GM18502 (cell line): Measurements from ENCODE around the gene GFPT2.
"Not testable (repeated sequence)": the region's sequence is repeated elsewhere in the genome, so short reads cannot be mapped to it uniquely, and the experiment has no call there.

Experiments used
- ATAC-seq: cut with Tn5 transposase; IDR thresholded peaks from one replicate; pipeline ENCODE4 v1.9.1; 2021; ENCODE audit warnings: mild to moderate bottlenecking; ENCODE audit not compliant: unreplicated experiment, poor library complexity

GFPT2 gene

GRCh38 chr5:180313677-180314505 lies 39.2 kb downstream of the GFPT2 start:
- ATAC-seq = no peak

DNA sequence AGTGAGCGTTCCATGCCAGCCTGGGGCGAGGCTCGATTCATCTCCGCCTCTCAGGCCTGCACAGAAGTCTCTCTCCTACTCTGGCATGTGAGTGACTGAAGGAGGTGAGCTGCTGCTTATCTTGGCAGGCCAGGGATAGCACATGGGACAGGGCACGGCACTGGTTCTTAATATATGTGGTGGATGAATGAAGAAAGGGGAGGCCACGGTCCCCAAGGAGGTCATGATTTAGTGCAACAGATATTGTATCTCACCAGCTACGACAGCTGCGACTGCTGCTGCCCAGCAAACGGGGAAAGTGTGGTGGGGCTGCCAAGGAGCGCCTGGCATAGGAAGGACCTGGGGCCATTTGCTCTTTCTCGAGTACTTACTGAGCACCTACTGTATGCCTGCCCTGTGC lies 41.9 kb downstream of the GFPT2 start:
- no peak for ATAC-seq

GRCh38 chr5:180306796-180307195 lies 46.3 kb downstream of the GFPT2 start:
- no peak for ATAC-seq

GRCh38 chr5:180305481-180305880 lies 47.7 kb downstream of the GFPT2 start:
- ATAC-seq = no peak

DNA sequence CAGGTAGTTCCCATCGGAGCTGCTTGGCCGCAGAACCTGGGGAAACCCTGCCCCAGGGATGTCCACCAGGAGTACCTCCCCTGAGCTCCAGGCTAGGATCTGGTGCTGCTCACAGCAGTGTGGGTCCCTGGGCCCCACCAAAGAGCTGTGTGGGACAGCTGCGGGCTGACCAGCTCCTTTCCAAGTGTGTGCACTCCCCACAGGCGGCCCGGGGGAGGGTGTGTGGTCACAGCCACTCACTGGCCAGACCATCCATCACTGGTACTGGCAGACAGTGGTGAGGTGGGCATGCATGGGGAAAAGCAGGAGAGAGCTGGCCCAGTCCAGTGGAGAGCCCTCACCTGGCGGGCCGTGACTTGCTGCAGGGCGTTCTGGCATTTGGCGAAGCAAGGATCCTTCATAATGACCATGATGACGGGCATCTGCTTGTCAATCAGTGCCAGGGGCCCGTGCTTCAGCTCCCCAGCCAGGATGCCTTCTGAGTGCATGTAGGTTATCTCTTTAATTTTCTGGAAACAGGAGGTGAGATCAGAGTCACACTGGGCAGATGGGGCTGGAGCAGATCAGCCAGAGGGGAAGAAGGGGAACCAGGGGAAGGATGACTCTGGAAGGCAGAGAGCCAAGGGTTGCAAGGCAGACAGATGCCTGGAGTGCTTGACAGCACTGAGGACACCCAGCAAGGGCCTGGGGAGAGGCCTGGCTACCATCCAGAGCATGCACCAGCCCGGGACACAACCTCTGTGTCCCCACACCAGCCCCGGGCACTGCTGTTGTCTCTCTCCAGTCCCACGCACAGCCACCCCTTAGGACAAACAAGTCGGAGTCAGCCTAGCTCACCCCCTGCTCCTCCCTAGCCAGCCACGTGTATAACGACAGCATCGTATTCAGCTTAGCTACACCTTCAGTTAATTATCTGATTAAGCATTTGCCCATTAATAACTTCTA lies 48.4 kb downstream of the GFPT2 start:
- ATAC-seq = no peak

DNA sequence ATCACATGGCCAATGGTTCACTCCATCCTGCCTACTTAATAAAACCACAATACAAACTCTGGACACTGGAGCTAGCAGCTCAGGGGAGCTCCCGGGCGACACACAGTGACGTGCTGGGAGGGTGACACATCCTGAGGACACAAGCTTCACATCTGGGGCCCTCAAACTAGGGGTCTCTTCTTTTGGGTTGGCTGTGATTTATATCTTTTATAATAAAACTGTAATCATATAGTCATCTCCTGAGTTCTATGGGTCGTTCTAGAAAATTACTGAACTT lies 49.2 kb downstream of the GFPT2 start:
- ATAC-seq = no peak

DNA sequence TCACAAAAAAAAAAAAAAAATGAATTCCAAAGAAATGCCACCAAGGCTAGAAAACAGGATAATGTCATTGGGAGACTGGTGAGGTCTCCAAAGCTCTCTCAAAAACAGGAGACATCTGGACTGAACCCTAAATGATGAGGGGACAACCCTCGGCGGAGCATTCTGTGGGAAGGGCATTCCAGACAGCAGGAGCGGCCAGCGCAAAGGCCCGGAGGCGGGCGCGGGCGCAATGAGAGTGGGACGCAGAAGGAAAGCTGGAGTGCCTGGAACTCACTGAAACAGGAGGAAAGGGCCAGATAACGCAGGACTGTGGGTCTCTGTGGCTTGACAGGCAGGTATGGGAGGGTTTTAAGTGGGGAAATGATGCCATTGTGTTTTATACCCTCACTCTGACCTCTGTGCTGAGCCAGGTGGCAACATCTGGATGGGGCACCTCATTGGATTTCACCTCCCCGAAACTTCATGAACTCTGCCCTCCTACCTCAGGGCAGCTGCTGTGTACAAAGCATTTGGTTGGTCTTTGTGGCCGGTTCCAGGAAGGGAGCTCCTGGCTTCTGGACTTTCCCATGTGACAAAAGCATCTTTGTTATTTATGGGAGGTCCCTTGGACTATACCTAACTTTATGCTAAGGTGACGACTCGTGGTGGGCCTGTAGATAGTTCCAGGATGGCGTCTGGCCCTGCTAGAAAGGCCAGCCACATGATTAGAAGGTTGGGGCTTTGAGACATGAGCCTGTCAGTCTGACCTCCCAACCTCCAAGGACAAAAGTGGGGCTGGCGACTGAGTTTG lies 49.7 kb downstream of the GFPT2 start:
- no peak for ATAC-seq

- ATAC-seq = no peak
These were observed 50.9 kb downstream of the GFPT2 start for GRCh38 chr5:180302256-180302655.

- ATAC-seq = no peak
These were observed 51.9 kb downstream of the GFPT2 start for GRCh38 chr5:180301253-180301652.

- no peak for ATAC-seq
These were observed 53.6 kb downstream of the GFPT2 start for GRCh38 chr5:180299526-180299925.

DNA sequence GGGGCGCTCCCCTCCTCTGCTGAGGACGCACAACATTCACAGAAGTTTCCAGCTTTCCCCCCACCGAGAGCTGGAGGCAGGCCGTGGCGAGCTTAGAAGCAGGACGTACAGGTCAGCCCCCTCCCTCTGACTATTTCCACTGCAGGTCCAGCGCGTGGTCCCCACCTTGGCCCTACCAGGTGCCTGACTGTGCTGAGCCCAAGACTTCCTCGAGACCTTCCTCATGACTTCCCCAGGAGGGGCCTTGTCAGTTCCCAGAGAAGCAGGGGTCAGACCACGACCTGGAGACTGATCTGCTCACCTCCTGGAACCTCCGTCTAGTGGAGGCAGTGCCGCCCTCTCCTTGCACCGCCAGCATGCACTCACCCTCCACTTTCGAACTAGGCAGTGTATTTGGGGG lies 54.1 kb downstream of the GFPT2 start:
- ATAC-seq = not testable (repeated sequence)

DNA sequence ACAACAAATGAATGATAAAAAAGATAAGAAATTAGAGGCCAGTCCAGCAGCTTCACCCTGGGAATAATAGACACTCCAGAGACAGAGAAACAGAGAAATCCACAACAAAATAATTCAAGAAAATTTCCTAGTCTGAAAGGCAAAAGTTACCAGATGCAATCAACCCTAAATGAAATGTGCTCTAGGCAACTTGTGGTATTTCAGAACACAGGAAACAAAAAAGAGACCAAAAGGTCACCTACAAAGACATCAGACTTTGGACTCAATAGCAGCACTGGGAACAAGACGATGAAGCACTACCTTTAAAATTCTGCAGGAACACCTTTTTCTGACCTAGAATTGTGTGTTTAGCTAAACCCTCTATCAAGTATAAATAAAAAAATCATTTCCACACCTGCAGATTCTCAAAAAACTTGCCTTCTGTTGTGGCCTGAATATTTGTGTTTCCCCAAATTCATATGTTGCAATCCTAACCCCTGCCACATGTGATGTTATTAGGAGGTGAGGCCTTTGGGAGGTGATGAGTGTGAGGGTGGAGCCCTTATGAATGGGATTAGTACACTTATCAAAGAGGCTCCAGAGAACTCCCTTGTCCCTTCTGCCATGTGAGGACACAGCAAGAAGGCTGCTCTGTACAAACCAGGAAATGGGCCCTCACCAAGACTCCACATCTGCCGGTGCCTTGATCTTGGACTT lies 55.4 kb downstream of the GFPT2 start:
- no peak for ATAC-seq

DNA sequence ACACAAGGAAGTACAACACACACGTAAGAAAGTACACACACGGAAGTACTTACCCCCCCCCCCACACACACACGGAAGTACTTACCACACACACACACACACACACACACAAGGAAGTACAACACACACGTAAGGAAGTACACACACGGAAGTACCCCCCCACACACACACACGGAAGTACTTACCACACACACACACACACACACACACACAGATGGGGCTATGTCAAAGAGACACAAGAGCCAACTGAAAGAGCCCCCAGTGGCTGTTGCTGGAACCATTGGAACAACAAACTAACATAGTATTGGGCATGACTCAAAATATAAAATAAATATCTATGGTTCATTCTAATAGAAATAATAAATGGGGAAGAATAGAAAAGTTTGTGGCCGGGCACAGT lies 56.4 kb downstream of the GFPT2 start:
- no peak for ATAC-seq

DNA sequence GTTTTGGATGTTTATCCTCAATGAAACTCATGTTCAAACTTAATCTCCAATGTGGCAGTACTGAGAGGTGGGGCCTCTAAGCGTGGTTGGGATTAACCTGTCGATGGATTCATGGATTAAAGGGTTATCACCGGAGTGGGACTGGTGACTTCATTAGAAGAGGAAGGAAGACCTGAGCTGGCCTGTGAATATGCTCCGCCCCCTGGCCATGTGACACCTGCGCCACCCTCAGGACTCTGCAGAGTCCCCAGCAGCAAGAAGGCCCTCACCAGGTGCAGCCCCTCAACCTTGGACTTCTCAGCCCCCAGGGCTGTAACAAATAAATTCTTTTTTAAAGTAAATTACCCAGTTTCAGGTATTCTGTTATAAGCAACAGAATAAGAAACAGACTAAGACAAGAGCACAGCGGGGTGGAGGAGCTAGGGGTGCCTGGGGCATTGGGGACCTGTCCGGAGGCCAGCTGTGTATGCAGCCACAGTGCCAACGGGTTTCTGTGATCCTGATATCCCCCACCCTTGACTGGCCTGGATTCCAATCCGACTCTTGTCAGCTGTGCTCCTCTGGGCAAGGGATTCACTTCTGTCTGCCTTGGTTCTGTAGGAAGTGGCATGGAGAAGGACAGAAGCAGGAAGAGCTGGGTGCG lies 58.1 kb downstream of the GFPT2 start:
- no peak for ATAC-seq

DNA sequence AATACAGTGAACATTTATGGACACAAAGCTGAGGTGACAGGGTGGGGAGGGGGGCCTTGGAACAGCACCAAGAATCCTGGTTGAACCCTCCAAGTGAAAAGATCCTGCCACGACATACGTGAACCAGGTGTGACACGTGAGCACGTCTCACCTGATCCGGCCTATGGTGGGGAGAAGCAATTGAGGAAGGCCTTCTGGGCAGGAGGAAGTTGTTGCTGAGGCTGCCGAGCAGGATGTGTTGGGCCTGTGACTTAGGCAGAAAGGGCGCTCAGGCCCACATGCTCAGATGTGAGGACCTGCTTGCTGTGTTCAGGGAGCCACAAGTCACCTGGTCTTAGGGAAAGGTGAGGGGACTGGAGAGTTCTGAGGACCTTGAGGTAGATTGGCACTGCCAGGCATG lies 58.7 kb downstream of the GFPT2 start:
- ATAC-seq = no peak

- ATAC-seq = peak; percentile 84
These were observed 60.9 kb downstream of the GFPT2 start, which contains the start of gene MAPK9 for GRCh38 chr5:180291943-180292831. TSS of gene MAPK9 (minus strand) at chr5:180292083. CDS start at chr5:180280561, 11,522 bp downstream.

DNA sequence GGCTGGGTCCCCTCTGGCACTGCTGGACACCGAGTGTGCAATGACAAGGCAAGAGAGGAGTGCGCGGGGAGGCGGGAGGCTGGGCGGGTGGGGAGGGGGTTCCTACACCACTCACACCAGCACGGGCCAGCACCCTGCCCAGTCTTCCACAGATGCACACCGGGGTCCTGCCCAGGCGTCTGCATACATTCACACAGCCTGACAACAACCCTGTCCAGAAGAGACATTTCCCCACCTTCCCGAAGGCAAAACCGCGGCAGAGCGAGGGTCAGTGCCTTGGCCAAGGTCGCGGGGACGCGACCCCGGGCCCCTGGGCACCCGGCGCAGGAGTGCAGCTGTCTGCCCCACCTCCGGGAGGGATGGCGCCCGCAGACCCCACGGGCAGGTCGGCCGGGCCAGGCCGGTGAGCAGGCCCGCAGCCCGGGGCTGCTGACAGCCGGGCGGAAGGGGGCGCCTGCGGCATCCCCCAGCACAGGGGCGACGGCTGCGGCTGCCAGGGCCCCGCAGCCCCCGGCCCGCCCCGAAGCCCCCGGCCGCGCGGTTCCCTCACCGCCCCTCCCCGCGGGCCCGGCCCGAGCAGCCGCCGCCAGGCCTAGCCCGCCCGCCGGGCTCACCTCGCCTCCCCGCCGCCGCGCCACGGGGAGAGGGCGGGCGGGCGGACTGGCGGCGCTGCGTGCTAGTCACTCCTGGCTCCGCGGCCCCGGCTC lies 61.7 kb downstream of the GFPT2 start:
- peak; percentile 40 for ATAC-seq
